Measurements from ENCODE around the gene TMEM106A. TPM values are rescaled to one million over a fixed set of nuclear protein-coding genes. Genes with fewer than 3 reads are reported as not detected.
"Not testable (repeated sequence)": the region's sequence is repeated elsewhere in the genome, so short reads cannot be mapped to it uniquely, and the experiment has no call there.

TMEM106A gene
- total RNA-seq, 4 donors from 2014 or later: 5.1 to 28.5 (median 11.9) TPM

GRCh38 chr17:43220511-43221125 is 8.9 kb downstream of the TMEM106A start:
- H3K27ac ChIP-seq: no peak overlapping the region
- H3K9me3 ChIP-seq: no peaks in the 10 kb centered on the region
- H3K4me1 ChIP-seq: no peaks in the 10 kb centered on the region
- WGBS, 2 donors: 81 to 82% methylated on average over 9 of the region's 9 CpGs
- peaks cover 0 to 58% (median 2%) of the 10 kb centered on the region in 3 donors for H3K36me3 ChIP-seq
- no peak for DNase-seq (ENCODE audit: low spot score in 2 of 2)
- TF ChIP-seq, protein P1, sequence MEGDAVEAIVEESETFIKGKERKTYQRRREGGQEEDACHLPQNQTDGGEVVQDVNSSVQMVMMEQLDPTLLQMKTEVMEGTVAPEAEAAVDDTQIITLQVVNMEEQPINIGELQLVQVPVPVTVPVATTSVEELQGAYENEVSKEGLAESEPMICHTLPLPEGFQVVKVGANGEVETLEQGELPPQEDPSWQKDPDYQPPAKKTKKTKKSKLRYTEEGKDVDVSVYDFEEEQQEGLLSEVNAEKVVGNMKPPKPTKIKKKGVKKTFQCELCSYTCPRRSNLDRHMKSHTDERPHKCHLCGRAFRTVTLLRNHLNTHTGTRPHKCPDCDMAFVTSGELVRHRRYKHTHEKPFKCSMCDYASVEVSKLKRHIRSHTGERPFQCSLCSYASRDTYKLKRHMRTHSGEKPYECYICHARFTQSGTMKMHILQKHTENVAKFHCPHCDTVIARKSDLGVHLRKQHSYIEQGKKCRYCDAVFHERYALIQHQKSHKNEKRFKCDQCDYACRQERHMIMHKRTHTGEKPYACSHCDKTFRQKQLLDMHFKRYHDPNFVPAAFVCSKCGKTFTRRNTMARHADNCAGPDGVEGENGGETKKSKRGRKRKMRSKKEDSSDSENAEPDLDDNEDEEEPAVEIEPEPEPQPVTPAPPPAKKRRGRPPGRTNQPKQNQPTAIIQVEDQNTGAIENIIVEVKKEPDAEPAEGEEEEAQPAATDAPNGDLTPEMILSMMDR (IDR thresholded peaks at IDR 0.05): no peak
- no peak for TF ChIP-seq EP300 (IDR thresholded peaks at IDR 0.05)
- TF ChIP-seq POLR2A (IDR thresholded peaks at IDR 0.05): no peak
- H3K4me3 ChIP-seq: no peak overlapping the region
- no peaks in the 10 kb centered on the region for H3K27me3 ChIP-seq

- WGBS, 2 donors: 88 to 96% methylated on average over 7 of the region's 7 CpGs
- Histone ChIP-seq H3K4me3 (no peak overlapping the region), H3K36me3 (peaks cover 0 to 30% (median 0%) of the 10 kb centered on the region in 3 donors), H3K27ac (no peak overlapping the region), H3K9me3 (no peaks in the 10 kb centered on the region), H3K4me1 (no peaks in the 10 kb centered on the region), H3K27me3 (no peaks in the 10 kb centered on the region)
- DNase-seq (ENCODE audit: low spot score in 2 of 2): peak in 1 of 2 donors; percentile 2
- no peak for TF ChIP-seq POLR2A (IDR thresholded peaks at IDR 0.05)
- TF ChIP-seq, protein P1 (IDR thresholded peaks at IDR 0.05): no peak
- no peak for TF ChIP-seq EP300 (IDR thresholded peaks at IDR 0.05)
Measured at GRCh38 chr17:43224146-43224705, 12.6 kb downstream of the TMEM106A start.

GRCh38 chr17:43226393-43226792 is 14.7 kb downstream of the TMEM106A start:
- peak in 1 of 2 donors; percentile 3 for DNase-seq (ENCODE audit: low spot score in 2 of 2)
- TF ChIP-seq EP300 (IDR thresholded peaks at IDR 0.05): no peak
- TF ChIP-seq, protein P1 (IDR thresholded peaks at IDR 0.05): no peak

GRCh38 chr17:43228020-43228782 is 16.5 kb downstream of the TMEM106A start, which contains the start of gene CCDC200:
CCDC200 (minus strand) TSS chr17:43228623; CDS start chr17:43228554, 69 bp downstream.
- H3K36me3 ChIP-seq: peaks cover 0 to 18% (median 0%) of the 10 kb centered on the region in 3 donors
- H3K4me3 ChIP-seq; H3K9me3 ChIP-seq; H3K27ac ChIP-seq; H3K4me1 ChIP-seq; DNase-seq (ENCODE audit: low spot score in 2 of 2); H3K27me3 ChIP-seq: not testable (repeated sequence)
- WGBS, 2 donors: no CpG with 5 or more reads among the region's 7 CpGs

More at GRCh38 chr17:43226393-43226792, 14.7 kb downstream of the TMEM106A start:
- no peaks in the 10 kb centered on the region for H3K9me3 ChIP-seq
- no peak overlapping the region for H3K4me3 ChIP-seq
- no peak overlapping the region for H3K27ac ChIP-seq
- WGBS, 2 donors: 90 to 92% methylated on average over 7 of the region's 7 CpGs
- H3K27me3 ChIP-seq: no peaks in the 10 kb centered on the region
- peaks cover 0 to 25% (median 0%) of the 10 kb centered on the region in 3 donors for H3K36me3 ChIP-seq
- H3K4me1 ChIP-seq: no peaks in the 10 kb centered on the region

DNA sequence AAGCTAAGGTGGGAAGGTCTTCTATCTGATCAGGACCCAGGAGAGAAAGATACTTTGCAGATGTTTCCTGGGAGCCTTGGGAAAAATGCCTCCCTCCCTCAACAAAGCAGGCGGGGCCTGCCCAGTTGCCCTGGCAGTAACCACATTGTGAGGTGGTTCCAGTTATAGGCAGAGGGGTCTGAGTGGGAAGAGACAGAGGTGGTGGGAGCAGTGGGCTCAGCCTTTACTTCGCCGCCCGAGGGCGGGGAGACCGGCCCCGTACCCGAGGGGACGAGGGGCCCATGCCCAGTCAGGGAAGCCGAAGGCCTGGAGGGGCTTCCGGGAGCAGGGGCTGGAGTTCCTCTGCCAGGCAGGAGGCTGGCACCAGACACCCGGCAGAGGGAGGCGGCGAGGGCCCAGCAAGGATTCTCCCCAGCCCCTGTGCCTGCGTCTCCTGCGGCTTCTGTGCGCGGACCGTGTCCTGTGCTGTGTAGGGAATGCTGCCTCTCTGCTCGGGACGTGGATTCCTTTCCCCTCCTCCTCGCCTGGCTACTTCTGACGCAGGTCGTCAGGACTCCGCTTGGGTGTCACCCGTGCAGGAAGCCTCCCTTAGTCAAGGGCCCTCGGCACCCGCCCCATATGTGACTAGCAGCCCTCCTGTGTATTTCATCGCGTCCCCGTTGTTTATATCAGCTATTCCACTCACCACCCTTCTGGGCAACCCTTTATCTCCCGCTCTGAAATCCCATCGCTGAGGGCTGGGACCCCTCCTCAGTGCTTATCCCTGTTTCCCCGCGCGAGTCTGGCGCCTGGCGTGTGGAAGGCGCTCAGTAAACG is 19.7 kb downstream of the TMEM106A start:
- peak in 1 of 2 donors; percentile 23 for DNase-seq (ENCODE audit: low spot score in 2 of 2)
- WGBS, 2 donors: 60 to 79% methylated on average over 9 to 31 of the region's 40 CpGs
- H3K27me3 ChIP-seq, H3K4me1 ChIP-seq, H3K9me3 ChIP-seq, H3K36me3 ChIP-seq: not testable (repeated sequence)
- H3K27ac ChIP-seq: peak overlapping the region in 2 of 4 donors; percentile 8 to 77
- H3K4me3 ChIP-seq: peak overlapping the region in 2 of 4 donors; percentile 3 to 5

GRCh38 chr17:43232021-43232699 is 20.5 kb downstream of the TMEM106A start:
- Histone ChIP-seq H3K27ac (peak overlapping the region in 2 of 4 donors; percentile 8 to 77), H3K4me3 (peak overlapping the region in 2 of 4 donors; percentile 3 to 5)
- not testable (repeated sequence) for H3K27me3 ChIP-seq, H3K9me3 ChIP-seq, H3K4me1 ChIP-seq, H3K36me3 ChIP-seq
- peak; percentile 37 to 77 for DNase-seq (ENCODE audit: low spot score in 2 of 2)
- WGBS, 2 donors: 66 to 85% methylated on average over 4 to 22 of the region's 24 CpGs

DNA sequence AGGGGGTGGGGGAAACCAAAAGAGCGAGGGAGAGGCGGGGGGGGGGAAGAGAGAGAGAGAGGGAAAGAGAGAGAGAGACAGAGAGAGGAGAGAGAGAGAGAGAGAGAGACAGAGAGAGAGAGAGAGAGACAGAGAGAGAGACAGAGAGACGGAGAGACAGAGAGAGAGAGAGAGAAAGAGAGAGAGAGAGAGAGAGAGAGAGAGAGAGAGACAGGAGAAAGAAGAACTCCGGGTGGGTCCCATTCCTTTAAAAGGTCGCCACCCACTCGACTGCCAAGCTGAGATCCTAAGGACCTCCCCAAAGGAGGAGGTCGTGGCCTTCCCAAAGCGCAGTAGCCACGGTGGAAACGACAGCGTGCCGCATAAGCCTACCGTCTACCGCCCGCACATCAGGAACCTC is 21.6 kb downstream of the TMEM106A start:
- not testable (repeated sequence) for H3K27me3 ChIP-seq; DNase-seq (ENCODE audit: low spot score in 2 of 2); H3K9me3 ChIP-seq; H3K4me1 ChIP-seq; H3K27ac ChIP-seq; H3K36me3 ChIP-seq; H3K4me3 ChIP-seq
- WGBS, 2 donors: no CpG with 5 or more reads among the region's 15 CpGs

- H3K27ac ChIP-seq; H3K27me3 ChIP-seq; H3K9me3 ChIP-seq; DNase-seq (ENCODE audit: low spot score in 2 of 2); H3K4me3 ChIP-seq; H3K36me3 ChIP-seq; H3K4me1 ChIP-seq: not testable (repeated sequence)
- WGBS, 2 donors: no CpG with 5 or more reads among the region's 31 CpGs
Measured at GRCh38 chr17:43233877-43234276, 22.2 kb downstream of the TMEM106A start, which contains the start of gene RNU2-1. RNU2-1 (minus strand) TSS chr17:43233977.

- not testable (repeated sequence) for H3K9me3 ChIP-seq; H3K4me3 ChIP-seq; DNase-seq (ENCODE audit: low spot score in 2 of 2); H3K27me3 ChIP-seq; H3K36me3 ChIP-seq; H3K4me1 ChIP-seq; H3K27ac ChIP-seq
- no CpG with 5 or more reads among the region's 26 CpGs for WGBS, 2 donors
Measured at GRCh38 chr17:43239597-43239996, 27.9 kb downstream of the TMEM106A start.

Measured in tibial nerve (tissue), 4 donors.